ENCODE data around the gene FAM234B.
A peak's percentile ranks its signal among the peaks of the same experiment; 100 is the strongest.

FAM234B gene

DNA sequence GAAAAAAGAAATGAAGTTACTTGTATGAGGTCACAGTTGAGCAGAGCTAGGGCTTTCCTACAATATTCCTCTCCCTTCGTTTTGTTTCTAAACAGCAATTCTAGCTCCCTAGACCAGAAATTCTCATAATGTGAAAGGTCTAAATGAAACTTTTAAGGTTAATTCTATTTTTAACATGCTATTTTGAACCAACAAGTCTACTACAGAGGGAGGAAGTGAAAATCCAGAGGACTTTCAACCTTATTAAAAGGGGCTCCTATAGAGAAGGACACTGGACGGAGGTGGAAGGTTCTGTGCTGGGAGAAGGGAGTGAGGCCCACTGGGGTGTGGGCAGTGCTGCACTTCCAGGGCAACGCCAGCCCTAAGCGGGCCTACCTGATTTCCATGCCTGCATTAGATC, 45.9 kb downstream of the FAM234B start:
- DNase-seq (ENCODE audit: low read depth in 1 of 2, low spot score in 1 of 2): no peak
- TF ChIP-seq JUND (IDR thresholded peaks at IDR 0.05; ENCODE audit: low read depth): no peak
- in situ Hi-C loops (cut with HindIII; ENCODE audit: low pct_unique_long_range_greater_than_20kb, low sequenced_read_pairs): no loop called here

GRCh38 chr12:13091832-13092231, 47.7 kb downstream of the FAM234B start:
- no peak for TF ChIP-seq JUND (IDR thresholded peaks at IDR 0.05; ENCODE audit: low read depth)
- in situ Hi-C loops (cut with HindIII; ENCODE audit: low pct_unique_long_range_greater_than_20kb, low sequenced_read_pairs): no loop called here
- no peak for DNase-seq (ENCODE audit: low read depth in 1 of 2, low spot score in 1 of 2)

DNA sequence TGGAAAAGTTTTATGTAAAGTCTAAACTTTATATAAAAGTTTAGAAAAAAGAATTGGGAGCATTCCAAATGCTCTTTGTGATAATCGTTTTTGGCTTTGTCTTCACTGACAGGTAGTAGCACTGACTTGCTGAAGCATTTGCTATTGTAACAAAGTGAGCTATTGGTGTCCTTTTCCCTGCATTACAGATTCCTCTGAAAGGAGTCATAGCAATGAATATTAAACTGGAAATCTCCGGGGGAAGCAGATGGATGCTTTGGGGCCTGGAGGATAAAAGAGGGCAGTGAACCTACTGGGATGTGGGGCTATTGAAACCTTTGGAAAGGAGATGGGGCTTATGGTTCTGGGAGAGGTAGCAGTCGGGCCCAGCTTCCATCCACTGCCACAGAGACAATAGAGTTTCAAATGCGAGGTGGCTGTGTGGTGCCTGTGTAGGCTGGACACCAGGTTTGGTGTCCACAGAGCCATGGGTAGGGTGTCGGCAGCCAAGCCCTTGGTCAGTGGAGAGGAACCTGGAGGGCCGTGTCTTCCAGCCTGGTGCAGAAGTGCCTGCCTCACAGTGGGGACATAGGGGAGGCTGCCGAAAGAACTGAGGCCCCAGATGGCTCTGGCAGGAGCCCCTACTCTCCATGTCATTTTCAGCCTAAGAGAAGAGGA, 49.1 kb downstream of the FAM234B start:
- in situ Hi-C loops (cut with HindIII; ENCODE audit: low pct_unique_long_range_greater_than_20kb, low sequenced_read_pairs): no loop called here
- no peak for DNase-seq (ENCODE audit: low read depth in 1 of 2, low spot score in 1 of 2)
- no peak for TF ChIP-seq JUND (IDR thresholded peaks at IDR 0.05; ENCODE audit: low read depth)

- TF ChIP-seq JUND (IDR thresholded peaks at IDR 0.05; ENCODE audit: low read depth): no peak
- in situ Hi-C loops (cut with HindIII; ENCODE audit: low pct_unique_long_range_greater_than_20kb, low sequenced_read_pairs): no loop called here
- no peak for DNase-seq (ENCODE audit: low read depth in 1 of 2, low spot score in 1 of 2)
These were observed 49.7 kb downstream of the FAM234B start for GRCh38 chr12:13093848-13094220.

GRCh38 chr12:13094367-13094766, 50.2 kb downstream of the FAM234B start:
- no peak for TF ChIP-seq JUND (IDR thresholded peaks at IDR 0.05; ENCODE audit: low read depth)
- in situ Hi-C loops (cut with HindIII; ENCODE audit: low pct_unique_long_range_greater_than_20kb, low sequenced_read_pairs): no loop called here
- no peak for DNase-seq (ENCODE audit: low read depth in 1 of 2, low spot score in 1 of 2)

GRCh38 chr12:13095266-13095995, 51.2 kb downstream of the FAM234B start:
- DNase-seq (ENCODE audit: low read depth in 1 of 2, low spot score in 1 of 2): no peak
- no peak for TF ChIP-seq JUND (IDR thresholded peaks at IDR 0.05; ENCODE audit: low read depth)
- in situ Hi-C loops (cut with HindIII; ENCODE audit: low pct_unique_long_range_greater_than_20kb, low sequenced_read_pairs): no loop called here

DNA sequence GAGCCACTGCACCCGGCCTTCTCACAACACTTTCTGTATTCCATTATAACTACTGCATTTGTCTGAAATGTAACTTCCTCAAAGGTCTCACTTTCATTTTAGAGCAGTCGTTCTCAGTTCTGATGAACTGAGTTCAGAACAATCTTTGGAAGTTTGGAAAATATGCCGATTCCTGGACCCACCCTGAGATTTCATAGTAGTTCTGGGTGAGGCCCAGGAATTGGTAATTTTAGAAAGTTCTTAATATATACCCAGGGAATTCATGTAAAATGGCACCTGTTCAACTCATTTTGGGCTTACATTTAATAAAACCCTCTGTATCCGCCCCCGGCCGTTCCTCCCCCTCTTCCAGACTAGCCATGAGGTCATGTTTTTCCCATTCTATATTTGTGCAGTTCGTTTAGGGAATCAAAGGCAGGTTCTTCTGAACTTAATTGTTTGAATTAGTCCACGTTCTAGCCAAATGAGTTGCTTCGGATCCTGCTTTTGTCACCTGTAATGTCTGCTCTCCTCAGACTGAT, 53.4 kb downstream of the FAM234B start:
- TF ChIP-seq JUND (IDR thresholded peaks at IDR 0.05; ENCODE audit: low read depth): no peak
- in situ Hi-C loops (cut with HindIII; ENCODE audit: low pct_unique_long_range_greater_than_20kb, low sequenced_read_pairs): no loop called here
- no peak for DNase-seq (ENCODE audit: low read depth in 1 of 2, low spot score in 1 of 2)

DNA sequence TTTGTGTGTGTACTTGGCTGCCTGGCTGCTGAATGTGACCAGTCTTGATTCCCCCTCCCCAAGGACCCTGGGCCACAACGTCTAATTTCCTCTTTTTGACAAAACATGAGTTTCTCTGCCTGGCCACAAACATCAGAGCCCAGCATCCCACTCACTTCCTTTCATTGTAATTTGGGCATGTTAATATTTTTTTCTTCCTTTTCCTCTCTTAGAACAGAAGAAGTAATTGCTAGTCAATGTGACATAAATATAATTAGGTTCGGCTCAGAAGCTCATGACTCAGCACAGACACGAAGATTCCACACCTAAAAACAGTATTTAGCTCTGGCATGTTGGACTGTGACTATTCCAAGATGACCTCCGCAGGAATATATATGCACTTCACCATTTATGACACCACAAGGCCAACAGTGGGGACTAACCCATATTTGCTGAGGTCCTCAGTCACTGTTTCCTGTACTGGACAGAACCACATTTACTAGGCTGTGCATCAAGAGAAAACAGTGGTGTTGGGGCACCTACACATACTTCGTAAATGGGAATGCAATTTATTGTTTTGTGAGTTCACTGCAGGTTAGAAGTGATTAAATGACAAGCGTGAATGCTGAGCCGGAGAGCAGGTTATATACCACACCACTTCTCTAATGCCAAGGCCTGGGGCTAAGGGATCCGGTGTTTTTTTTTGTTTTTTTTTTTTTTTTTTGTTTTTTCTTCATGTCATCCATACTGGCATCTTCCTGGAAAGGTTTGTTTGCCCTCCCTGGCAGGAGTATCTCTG, 55.1 kb downstream of the FAM234B start:
- DNase-seq (ENCODE audit: low read depth in 1 of 2, low spot score in 1 of 2): no peak
- in situ Hi-C loops (cut with HindIII; ENCODE audit: low pct_unique_long_range_greater_than_20kb, low sequenced_read_pairs): no loop called here
- TF ChIP-seq JUND (IDR thresholded peaks at IDR 0.05; ENCODE audit: low read depth): no peak

DNA sequence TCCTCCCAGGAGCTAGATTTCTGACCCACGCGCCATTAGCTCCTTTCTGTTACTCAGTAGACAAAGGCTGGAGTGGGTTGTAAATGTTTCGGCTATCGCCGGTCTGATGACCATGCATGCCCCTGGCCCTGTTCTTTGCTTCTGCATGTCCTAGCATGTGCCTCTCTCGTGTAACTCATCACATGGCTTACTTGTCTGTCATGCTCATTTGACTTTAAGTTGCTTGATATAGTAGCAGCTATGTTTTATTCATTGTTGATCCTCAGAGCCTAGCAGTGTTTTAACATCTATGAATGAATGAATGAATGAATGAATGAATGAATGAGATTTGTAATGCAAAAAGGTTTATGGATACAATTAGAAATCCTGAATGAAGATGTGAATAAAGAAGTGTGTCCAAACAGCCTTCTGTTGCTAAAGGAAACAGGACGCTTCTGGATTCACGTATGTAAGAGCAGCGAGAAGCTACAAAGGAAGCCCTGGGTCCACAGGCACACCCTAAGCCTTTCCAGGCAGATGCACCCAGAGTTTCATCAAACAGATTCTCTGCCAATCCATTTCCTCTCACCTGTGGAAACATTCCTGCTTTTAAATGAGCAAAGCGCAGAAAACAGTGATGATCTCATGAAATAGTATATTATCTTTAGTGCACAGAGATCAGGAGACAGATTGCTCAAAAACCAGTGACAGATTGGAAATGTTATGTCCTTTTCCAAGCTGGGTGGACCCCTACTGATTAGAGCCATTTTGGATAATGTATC, 55.8 kb downstream of the FAM234B start:
- TF ChIP-seq JUND (IDR thresholded peaks at IDR 0.05; ENCODE audit: low read depth): no peak
- in situ Hi-C loops (cut with HindIII; ENCODE audit: low pct_unique_long_range_greater_than_20kb, low sequenced_read_pairs): no loop called here
- DNase-seq (ENCODE audit: low read depth in 1 of 2, low spot score in 1 of 2): no peak

DNA sequence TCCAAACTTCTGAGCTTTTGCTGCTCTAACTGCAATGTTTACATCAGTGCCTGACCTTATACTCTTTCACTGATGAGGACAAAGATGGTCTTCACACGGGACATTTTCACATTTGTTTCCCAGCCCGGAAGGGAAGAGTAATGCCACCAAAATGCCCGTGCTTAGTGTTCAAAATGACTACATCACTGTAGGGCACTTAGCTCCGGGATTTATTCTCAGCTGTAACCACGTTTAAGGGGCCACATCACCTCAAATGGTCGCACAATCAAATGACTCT, 56.4 kb downstream of the FAM234B start:
- in situ Hi-C loops (cut with HindIII; ENCODE audit: low pct_unique_long_range_greater_than_20kb, low sequenced_read_pairs): no loop called here
- no peak for DNase-seq (ENCODE audit: low read depth in 1 of 2, low spot score in 1 of 2)
- no peak for TF ChIP-seq JUND (IDR thresholded peaks at IDR 0.05; ENCODE audit: low read depth)

GRCh38 chr12:13100882-13101769, 56.9 kb downstream of the FAM234B start:
- DNase-seq (ENCODE audit: low read depth in 1 of 2, low spot score in 1 of 2): peak; percentile 33 to 69
- TF ChIP-seq JUND (IDR thresholded peaks at IDR 0.05; ENCODE audit: low read depth): no peak
- in situ Hi-C loops (cut with HindIII; ENCODE audit: low pct_unique_long_range_greater_than_20kb, low sequenced_read_pairs): no loop called here
